Breast epithelium (tissue), 4 donors: ENCODE data around the gene GBF1. TPM values are rescaled to one million over a fixed set of nuclear protein-coding genes. Genes with fewer than 3 reads are reported as not detected.

Experiments used
- DNase-seq, 2 donors: peaks; one replicate each; pipeline ENCODE4 v3.0.0-alpha.2; 2019; ENCODE audit warnings: low spot score in 2 of 2
- H3K27ac ChIP-seq, 2 donors: fragments of 200-600 bp; sonication (generic) in 1 of 2; one replicate each; pipeline ENCODE4 v1.5.1; 2016 to 2019; ENCODE audit warnings: mild to moderate bottlenecking in 1 of 2
- H3K27me3 ChIP-seq, 2 donors: fragments of 200-600 bp; sonication (generic) in 1 of 2; one replicate each; pipeline versions ENCODE4 v1.5.1 to v1.6.0; 2017 to 2019; ENCODE audit warnings: control low read depth in 1 of 2, mild to moderate bottlenecking in 1 of 2
- H3K36me3 ChIP-seq: fragments of 200-600 bp; one replicate; pipeline ENCODE4 v1.5.1; 2019
- H3K4me1 ChIP-seq, 2 donors: fragments of 200-600 bp; sonication (generic); one replicate each; pipeline ENCODE4 v1.5.1; 2016 to 2019; ENCODE audit warnings: control low read depth in 1 of 2
- H3K4me3 ChIP-seq, 3 donors: fragments of 200-600 bp; sonication (generic); 1 replicate in 2 of 3; 2 replicates in 1 of 3; pipeline ENCODE4 v1.5.1; 2016 to 2019; ENCODE audit warnings: mild to moderate bottlenecking in 3 of 3, moderate library complexity in 2 of 3
- H3K9me3 ChIP-seq, 2 donors: fragments of 200-600 bp; sonication (generic) in 1 of 2; one replicate each; pipeline ENCODE4 v1.5.1; 2016 to 2019; ENCODE audit warnings: control low read depth in 1 of 2
- POLR2A ChIP-seq: fragments of 450-650 bp; IDR thresholded peaks from one replicate; pipeline ENCODE4 v1.6.1; 2016; ENCODE audit warnings: antibody characterized with exemption, mild to moderate bottlenecking, moderate library complexity
- POLR2AphosphoS5 ChIP-seq, 3 donors: sonication (generic); formaldehyde crosslinking; IDR thresholded peaks; one replicate each; pipeline ENCODE4 v1.6.1; 2017; ENCODE audit warnings: antibody characterized with exemption in 3 of 3
- intact Hi-C: fragments of 100-400 bp; cut with DNase I; formaldehyde crosslinking; loops from one replicate; pipeline ENCODE4 v1.15.1; 2023; ENCODE audit warnings: low total_unique reads
- total RNA-seq, 3 donors: library from RNA; depleted of rRNA; stranded (reverse); fragments of >200 nt; gene quantifications; one replicate each; pipeline ENCODE4 v1.1.0, GENCODE V29; 2016
- TF ChIP-seq, protein P1 (sequence below), 3 donors: fragments of 450-650 bp; IDR thresholded peaks; one replicate each; pipeline ENCODE4 v1.5.1; 2016 to 2017; ENCODE audit warnings: antibody characterized with exemption in 3 of 3, mild to moderate bottlenecking in 3 of 3, moderate library complexity in 3 of 3

Gene GBF1
- total RNA-seq, 3 donors from 2014 or later: 25.8 to 32.1 (median 25.9) TPM

DNA sequence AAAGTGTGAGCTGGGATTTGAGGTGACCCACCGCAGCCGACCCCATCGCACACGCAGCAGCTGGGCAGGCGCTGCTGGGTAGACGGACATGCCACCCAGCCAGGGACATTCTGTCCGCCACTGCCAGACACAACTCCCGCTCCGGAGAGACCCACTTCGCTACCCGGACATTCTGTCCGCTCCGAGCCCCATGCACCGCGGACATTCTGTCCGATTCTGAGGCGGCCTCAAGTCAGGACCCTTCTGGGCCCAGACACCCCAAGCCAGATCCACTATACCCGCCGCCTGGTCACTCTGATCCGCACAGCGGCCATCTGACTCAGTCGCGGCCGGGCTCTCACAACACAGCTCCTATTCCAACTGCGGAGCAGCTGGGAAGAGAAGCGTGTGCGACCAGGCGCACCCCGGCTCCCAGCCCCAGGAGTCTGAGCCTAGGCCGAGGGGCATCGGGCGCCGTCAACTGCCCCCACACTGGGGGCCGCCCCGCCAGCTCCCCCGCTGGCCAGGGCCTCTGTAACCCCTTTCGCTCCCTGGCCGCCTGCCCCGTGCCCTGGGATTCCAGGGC is 4.8 kb upstream of the GBF1 start:
- TF ChIP-seq, protein P1, sequence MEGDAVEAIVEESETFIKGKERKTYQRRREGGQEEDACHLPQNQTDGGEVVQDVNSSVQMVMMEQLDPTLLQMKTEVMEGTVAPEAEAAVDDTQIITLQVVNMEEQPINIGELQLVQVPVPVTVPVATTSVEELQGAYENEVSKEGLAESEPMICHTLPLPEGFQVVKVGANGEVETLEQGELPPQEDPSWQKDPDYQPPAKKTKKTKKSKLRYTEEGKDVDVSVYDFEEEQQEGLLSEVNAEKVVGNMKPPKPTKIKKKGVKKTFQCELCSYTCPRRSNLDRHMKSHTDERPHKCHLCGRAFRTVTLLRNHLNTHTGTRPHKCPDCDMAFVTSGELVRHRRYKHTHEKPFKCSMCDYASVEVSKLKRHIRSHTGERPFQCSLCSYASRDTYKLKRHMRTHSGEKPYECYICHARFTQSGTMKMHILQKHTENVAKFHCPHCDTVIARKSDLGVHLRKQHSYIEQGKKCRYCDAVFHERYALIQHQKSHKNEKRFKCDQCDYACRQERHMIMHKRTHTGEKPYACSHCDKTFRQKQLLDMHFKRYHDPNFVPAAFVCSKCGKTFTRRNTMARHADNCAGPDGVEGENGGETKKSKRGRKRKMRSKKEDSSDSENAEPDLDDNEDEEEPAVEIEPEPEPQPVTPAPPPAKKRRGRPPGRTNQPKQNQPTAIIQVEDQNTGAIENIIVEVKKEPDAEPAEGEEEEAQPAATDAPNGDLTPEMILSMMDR (IDR thresholded peaks at IDR 0.05): no peak
- TF ChIP-seq POLR2AphosphoS5 (IDR thresholded peaks at IDR 0.05) (no peak), POLR2A (no peak)
- intact Hi-C loops: no loop called here
- no peak overlapping the region for H3K27ac ChIP-seq

DNA sequence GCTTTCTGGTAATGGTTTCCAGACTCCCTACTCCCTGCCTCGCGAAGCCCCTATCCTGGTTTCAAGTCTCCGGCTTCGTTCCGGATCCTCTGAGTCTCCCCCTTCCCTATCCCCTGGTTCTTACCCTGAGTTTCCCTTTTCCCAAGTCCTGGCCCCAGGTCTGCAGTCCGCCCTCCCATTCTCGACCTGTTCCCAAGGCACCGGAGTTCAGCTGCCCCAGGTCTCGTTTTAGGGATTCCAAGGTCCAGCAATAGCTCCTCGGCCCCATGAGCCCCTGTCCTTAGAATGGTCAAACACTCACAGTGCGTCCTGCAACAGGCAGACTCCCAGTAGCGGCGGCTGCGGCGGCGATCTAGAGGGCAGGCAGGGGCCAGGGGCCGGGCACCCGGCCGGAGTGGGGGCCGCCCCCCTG is 4.3 kb upstream of the GBF1 start:
- intact Hi-C loops: no loop called here
- Histone ChIP-seq H3K36me3 (no peaks in the 10 kb centered on the region), H3K9me3 (no peaks in the 10 kb centered on the region), H3K4me1 (peaks cover 0 to 5% of the 10 kb centered on the region in 2 donors), H3K27me3 (no peaks in the 10 kb centered on the region), H3K27ac (no peak overlapping the region), H3K4me3 (peak overlapping the region; percentile 57 to 79 (median 66))
- no peak for TF ChIP-seq POLR2A
- no peak for TF ChIP-seq POLR2AphosphoS5 (IDR thresholded peaks at IDR 0.05)
- TF ChIP-seq, protein P1 (IDR thresholded peaks at IDR 0.05): no peak
- DNase-seq: no peak

More for the DNA sequence above, 4.8 kb upstream of the GBF1 start:
- Histone ChIP-seq H3K9me3 (no peaks in the 10 kb centered on the region), H3K27me3 (no peaks in the 10 kb centered on the region), H3K36me3 (no peaks in the 10 kb centered on the region), H3K4me3 (peak overlapping the region; percentile 57 to 79 (median 66)), H3K4me1 (peaks cover 0 to 5% of the 10 kb centered on the region in 2 donors)
- no peak for DNase-seq

DNA sequence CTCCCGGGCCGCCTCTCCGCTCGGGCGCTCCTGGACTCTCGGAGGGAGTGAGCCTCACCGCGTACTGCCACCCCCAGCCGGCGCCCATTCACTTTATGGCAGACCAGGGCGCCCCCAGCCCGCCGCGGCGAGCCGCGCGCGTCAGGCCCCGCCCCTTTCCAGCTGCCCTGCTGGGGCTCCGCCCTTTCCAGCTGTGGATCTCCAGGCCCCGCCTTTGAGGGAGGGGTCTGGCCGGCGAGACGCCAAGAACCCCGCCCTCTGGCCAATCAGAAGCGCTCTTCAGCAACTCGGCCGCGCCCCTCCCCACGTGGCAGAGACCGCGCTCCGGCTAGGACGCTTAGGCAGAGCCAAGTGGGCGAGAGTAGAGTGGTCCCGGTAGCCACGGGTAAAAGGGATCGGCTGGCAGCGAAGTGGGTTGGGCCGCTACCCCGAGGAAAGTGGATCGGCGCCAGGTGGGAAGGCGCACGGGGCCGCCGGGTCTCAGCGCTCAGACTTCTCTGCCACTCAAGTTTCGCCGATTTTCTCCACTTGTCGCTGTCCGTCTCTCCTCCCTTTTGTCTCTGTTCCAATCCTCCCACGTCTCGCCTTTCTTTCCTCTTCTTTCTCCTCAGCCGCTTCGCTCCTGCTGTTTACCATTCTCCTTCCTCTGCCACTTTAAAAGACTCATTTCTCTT is 3.8 kb upstream of the GBF1 start, which contains the start of gene PITX3:
Gene PITX3, minus strand, starts transcription at position 69 of the 674 bp plus-strand sequence. CDS start 9,432 bp downstream, outside the sequence.
- Histone ChIP-seq H3K36me3 (no peaks in the 10 kb centered on the region), H3K4me3 (peak within 1 kb of the TSS; percentile 57 to 79 (median 66)), H3K4me1 (peaks cover 3 to 9% of the 10 kb centered on the region in 2 donors), H3K9me3 (no peaks in the 10 kb centered on the region), H3K27ac (peak within 1 kb of the TSS in 1 of 2 donors; percentile 10), H3K27me3 (no peaks in the 10 kb centered on the region)
- DNase-seq: peak; percentile 80 to 87
- peak in 2 of 3 donors; percentile 10 to 66 for TF ChIP-seq POLR2AphosphoS5 (IDR thresholded peaks at IDR 0.05)
- TF ChIP-seq POLR2A: no peak
- TF ChIP-seq, protein P1 (IDR thresholded peaks at IDR 0.05): no peak
- intact Hi-C loops: no loop called here

DNA sequence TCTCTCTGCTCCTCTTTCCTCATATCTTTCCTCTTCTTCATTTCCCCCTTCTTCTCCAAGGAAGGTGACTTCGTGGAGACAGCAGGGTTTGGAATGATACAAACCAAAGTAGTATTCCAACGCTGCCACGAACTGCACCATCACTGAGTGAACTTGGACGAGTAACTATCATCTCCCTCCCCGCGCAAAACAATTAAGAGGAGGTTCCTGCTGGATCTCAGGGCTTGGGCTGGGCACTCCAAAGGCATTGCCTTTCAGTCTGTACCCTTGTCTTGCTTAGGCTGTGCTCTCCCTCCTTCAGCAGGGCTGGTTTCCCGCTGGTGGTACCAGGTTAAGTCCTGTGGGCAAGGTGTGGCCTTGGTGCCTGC is 3.2 kb upstream of the GBF1 start:
- H3K9me3 ChIP-seq: no peaks in the 10 kb centered on the region
- peak overlapping the region; percentile 57 to 79 (median 66) for H3K4me3 ChIP-seq
- TF ChIP-seq POLR2AphosphoS5 (IDR thresholded peaks at IDR 0.05) (no peak), POLR2A (no peak)
- H3K27me3 ChIP-seq: no peaks in the 10 kb centered on the region
- H3K36me3 ChIP-seq: no peaks in the 10 kb centered on the region
- peak overlapping the region in 1 of 2 donors; percentile 10 for H3K27ac ChIP-seq
- intact Hi-C loops: no loop called here
- peaks cover 9 to 13% of the 10 kb centered on the region in 2 donors for H3K4me1 ChIP-seq
- DNase-seq: no peak

DNA sequence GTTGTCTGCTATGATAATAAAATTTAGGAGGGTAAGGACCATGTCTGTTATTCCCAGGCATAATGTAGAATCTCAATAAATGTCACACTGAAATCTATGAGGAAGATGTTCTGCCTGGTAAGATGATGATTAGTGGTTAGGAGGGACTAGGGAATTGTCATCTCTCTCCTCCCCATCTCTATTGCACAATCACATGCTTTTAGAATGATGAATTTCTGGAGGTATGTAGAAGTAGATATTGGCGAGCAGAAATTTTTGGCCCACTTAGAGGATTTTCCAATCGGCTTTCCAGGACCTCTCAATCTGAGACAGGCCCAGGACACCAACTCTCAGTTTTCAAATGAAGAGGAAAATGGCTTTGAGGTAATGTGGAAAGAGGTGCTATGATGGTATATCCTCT is 2.0 kb upstream of the GBF1 start:
- no peaks in the 10 kb centered on the region for H3K9me3 ChIP-seq
- TF ChIP-seq POLR2AphosphoS5 (IDR thresholded peaks at IDR 0.05) (no peak), POLR2A (no peak)
- TF ChIP-seq, protein P1 (IDR thresholded peaks at IDR 0.05): no peak
- H3K4me3 ChIP-seq: no peak overlapping the region
- DNase-seq: no peak
- H3K27me3 ChIP-seq: no peaks in the 10 kb centered on the region
- H3K27ac ChIP-seq: no peak overlapping the region
- H3K4me1 ChIP-seq: peaks cover 9 to 22% of the 10 kb centered on the region in 2 donors
- H3K36me3 ChIP-seq: no peaks in the 10 kb centered on the region
- intact Hi-C loops: no loop called here
